ENCODE measurements around the gene ATP6V1G2.

The ATP6V1G2 gene

GRCh38 chr6:31541658-31542521 lies 4.5 kb downstream of the ATP6V1G2 start, which contains the start of gene DDX39B (continued):
- TF ChIP-seq HOXC10 (CRISPR knock-in tag; IDR thresholded peaks at IDR 0.05) = 0 out of 2 replicates have a peak, but pooled peaks have one; percentile 91
- TF ChIP-seq ZNF366 (tag by site-specific recombination; conservative IDR thresholded peaks at IDR 0.05) = peak; percentile 78
- no peak for TF ChIP-seq ZBTB1 (tag by site-specific recombination; IDR thresholded peaks at IDR 0.05)
- TF ChIP-seq ZNF610 (tag by site-specific recombination; IDR thresholded peaks at IDR 0.05; ENCODE audit: borderline replicate concordance) = peak; percentile 78; the same call in 1 of the 2 replicates
- TF ChIP-seq ZNF677 (tag by site-specific recombination; IDR thresholded peaks at IDR 0.05) = no peak
- TF ChIP-seq ZNF660 (tag by site-specific recombination; IDR thresholded peaks at IDR 0.05) = peak; percentile 73
- TF ChIP-seq ZNF501 (tag by site-specific recombination; IDR thresholded peaks at IDR 0.05) = peak; percentile 93; the same call in 1 of the 2 replicates
- no peak for TF ChIP-seq ZNF19 (tag by site-specific recombination; IDR thresholded peaks at IDR 0.05; ENCODE audit: low read depth)
- peak; percentile 98 for TF ChIP-seq ZNF2 (tag by site-specific recombination; IDR thresholded peaks at IDR 0.05)
- peak; percentile 88 for TF ChIP-seq ZNF518A (tag by site-specific recombination; conservative IDR thresholded peaks at IDR 0.05; ENCODE audit: low read depth)
- TF ChIP-seq ZNF48 (tag by site-specific recombination; IDR thresholded peaks at IDR 0.05) = no peak
- peak; percentile 97 for TF ChIP-seq ZXDB (tag by site-specific recombination; IDR thresholded peaks at IDR 0.05)
- TF ChIP-seq SCRT1 (tag by site-specific recombination; IDR thresholded peaks at IDR 0.05; ENCODE audit: borderline replicate concordance) = no peak
- no peak for TF ChIP-seq SETDB1 (IDR thresholded peaks at IDR 0.05; ENCODE audit: insufficient read length, low read length)
- TF ChIP-seq ZNF544 (tag by site-specific recombination; IDR thresholded peaks at IDR 0.05) = no peak
- TF ChIP-seq PRDM10 (tag by site-specific recombination; IDR thresholded peaks at IDR 0.05) = peak; percentile 84
- peak; percentile 44 for TF ChIP-seq ZSCAN4 (tag by site-specific recombination; IDR thresholded peaks at IDR 0.05)

Measured in HEK293 (cell line).